Tibial artery (tissue), 4 donors: ENCODE results near the gene RGMB.

Experiments
- DNase-seq, 2 donors: peaks; one replicate each; pipeline ENCODE4 v3.0.0-alpha.2; 2019
- H3K27ac ChIP-seq, 2 donors: fragments of 200-600 bp; sonication (generic) in 1 of 2; 1 replicate in 1 of 2; 2 replicates in 1 of 2; pipeline ENCODE4 v1.5.1; 2018 to 2019; ENCODE audit warnings: mild to moderate bottlenecking in 1 of 2
- H3K27me3 ChIP-seq, 2 donors: fragments of 200-600 bp; sonication (generic) in 1 of 2; one replicate each; pipeline versions ENCODE4 v1.5.1 to v1.6.0; 2016 to 2019
- H3K36me3 ChIP-seq, 3 donors: fragments of 200-600 bp; sonication (generic) in 2 of 3; one replicate each; pipeline ENCODE4 v1.5.1; 2016 to 2019; ENCODE audit warnings: mild to moderate bottlenecking in 2 of 3
- H3K4me1 ChIP-seq, 4 donors: fragments of 200-600 bp; sonication (generic) in 2 of 4; 1 replicate in 3 of 4; 2 replicates in 1 of 4; pipeline ENCODE4 v1.5.1; 2016 to 2019
- H3K4me3 ChIP-seq, 2 donors: fragments of 200-600 bp; sonication (generic) in 1 of 2; 1 replicate in 1 of 2; 2 replicates in 1 of 2; pipeline ENCODE4 v1.5.1; 2018 to 2019; ENCODE audit warnings: mild to moderate bottlenecking in 2 of 2
- H3K9me3 ChIP-seq, 3 donors: fragments of 200-600 bp; sonication (generic) in 1 of 3; one replicate each; pipeline ENCODE4 v1.5.1; 2016 to 2019
- intact Hi-C: fragments of 100-400 bp; cut with DNase I; formaldehyde crosslinking; loops from one replicate; pipeline ENCODE4 v1.15.0; 2023; ENCODE audit warnings: low total_unique reads
- TF ChIP-seq, protein P1 (sequence below), 2 experiments: fragments of 200-600 bp in 1 of 2; fragments of 450-650 bp in 1 of 2; IDR thresholded peaks; one replicate each; pipeline ENCODE4 v1.5.1; 2017 to 2019; ENCODE audit warnings: antibody characterized with exemption in 2 of 2, mild to moderate bottlenecking in 1 of 2, moderate library complexity in 1 of 2

RGMB gene

GRCh38 chr5:98769959-98770208 lies 3.6 kb upstream of the RGMB start:
- DNase-seq = peak in 1 of 2 donors; percentile 67
- Histone ChIP-seq H3K27me3 (peaks cover 0 to under 1% of the 10 kb centered on the region in 2 donors), H3K27ac (peak overlapping the region; percentile 76 to 80), H3K4me1 (peaks cover 0 to 28% (median 18%) of the 10 kb centered on the region in 4 donors), H3K9me3 (no peaks in the 10 kb centered on the region), H3K4me3 (peak overlapping the region; percentile 62 to 73), H3K36me3 (no peaks in the 10 kb centered on the region)
- intact Hi-C loops = loop anchor here (5.0 kb wide), 1 partner anchor 1588 kb away; the partner anchor contains the start of gene RIOK2
- TF ChIP-seq, protein P1, sequence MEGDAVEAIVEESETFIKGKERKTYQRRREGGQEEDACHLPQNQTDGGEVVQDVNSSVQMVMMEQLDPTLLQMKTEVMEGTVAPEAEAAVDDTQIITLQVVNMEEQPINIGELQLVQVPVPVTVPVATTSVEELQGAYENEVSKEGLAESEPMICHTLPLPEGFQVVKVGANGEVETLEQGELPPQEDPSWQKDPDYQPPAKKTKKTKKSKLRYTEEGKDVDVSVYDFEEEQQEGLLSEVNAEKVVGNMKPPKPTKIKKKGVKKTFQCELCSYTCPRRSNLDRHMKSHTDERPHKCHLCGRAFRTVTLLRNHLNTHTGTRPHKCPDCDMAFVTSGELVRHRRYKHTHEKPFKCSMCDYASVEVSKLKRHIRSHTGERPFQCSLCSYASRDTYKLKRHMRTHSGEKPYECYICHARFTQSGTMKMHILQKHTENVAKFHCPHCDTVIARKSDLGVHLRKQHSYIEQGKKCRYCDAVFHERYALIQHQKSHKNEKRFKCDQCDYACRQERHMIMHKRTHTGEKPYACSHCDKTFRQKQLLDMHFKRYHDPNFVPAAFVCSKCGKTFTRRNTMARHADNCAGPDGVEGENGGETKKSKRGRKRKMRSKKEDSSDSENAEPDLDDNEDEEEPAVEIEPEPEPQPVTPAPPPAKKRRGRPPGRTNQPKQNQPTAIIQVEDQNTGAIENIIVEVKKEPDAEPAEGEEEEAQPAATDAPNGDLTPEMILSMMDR (IDR thresholded peaks at IDR 0.05) = no peak

DNA sequence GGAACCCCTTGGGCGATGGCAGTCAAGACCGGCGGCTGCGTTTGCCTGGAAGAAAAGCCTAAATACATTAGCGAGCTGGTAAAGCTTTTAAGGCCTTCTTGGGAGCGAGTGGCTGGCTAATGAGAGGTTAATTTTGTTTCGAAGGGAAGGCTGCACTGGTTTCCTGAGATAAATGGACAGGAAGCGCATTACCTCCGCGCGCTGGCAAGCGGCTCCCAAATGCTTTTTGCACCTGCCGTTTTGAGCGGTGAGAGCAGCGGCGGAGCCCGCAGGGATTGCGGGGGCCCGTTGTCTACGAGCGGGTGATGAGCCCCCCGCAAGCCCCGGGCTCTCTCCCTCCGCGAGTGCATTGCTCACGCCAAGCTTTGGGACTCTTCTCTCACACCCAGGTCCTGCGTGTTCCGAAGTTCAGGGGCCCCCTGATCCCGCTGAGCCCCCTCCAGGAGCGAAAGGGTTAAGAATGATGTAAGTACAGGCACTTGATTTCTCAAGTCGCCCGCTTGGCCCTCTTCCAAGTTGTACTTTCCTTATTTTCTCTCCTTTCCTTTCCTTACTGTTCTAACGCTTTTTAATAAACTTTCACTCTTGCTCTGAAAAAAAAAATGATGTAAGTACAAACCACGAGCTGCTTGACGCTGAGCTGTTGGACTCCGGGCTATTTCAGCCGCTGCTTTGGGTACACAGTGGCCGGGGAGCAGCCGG lies 3.1 kb upstream of the RGMB start:
- peaks cover 0 to 33% (median 21%) of the 10 kb centered on the region in 4 donors for H3K4me1 ChIP-seq
- TF ChIP-seq, protein P1 (IDR thresholded peaks at IDR 0.05) = no peak
- no peaks in the 10 kb centered on the region for H3K27me3 ChIP-seq
- H3K9me3 ChIP-seq = no peaks in the 10 kb centered on the region
- H3K36me3 ChIP-seq = no peaks in the 10 kb centered on the region
- H3K4me3 ChIP-seq = peak overlapping the region; percentile 62 to 73
- intact Hi-C loops = loop anchor here (5.0 kb wide), 1 partner anchor 1588 kb away; the partner anchor contains the start of gene RIOK2
- peak overlapping the region; percentile 76 to 80 for H3K27ac ChIP-seq
- peak; percentile 68 to 82 for DNase-seq

DNA sequence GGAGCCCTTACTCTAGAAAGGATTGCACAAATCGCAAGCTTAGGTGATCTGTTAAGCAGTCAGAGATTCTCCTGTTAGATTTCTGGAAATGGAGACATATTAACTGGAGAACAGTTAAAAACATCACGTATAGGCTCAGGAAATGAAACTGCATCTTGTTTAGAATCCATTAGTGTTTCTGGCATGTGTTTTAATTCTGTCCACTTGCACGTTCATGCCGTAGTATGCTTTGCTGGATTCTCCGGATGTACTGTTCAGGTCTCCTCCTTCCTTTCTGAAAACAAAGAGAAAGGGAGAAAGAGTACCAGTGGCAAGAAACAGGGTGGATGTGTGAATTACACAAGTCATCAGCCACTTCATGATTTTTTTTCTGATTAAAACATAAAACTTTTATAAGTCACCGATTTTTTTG lies 2.5 kb upstream of the RGMB start:
- no peaks in the 10 kb centered on the region for H3K36me3 ChIP-seq
- DNase-seq = no peak
- TF ChIP-seq, protein P1 (IDR thresholded peaks at IDR 0.05) = no peak
- H3K27ac ChIP-seq = peak overlapping the region; percentile 76 to 80
- H3K4me3 ChIP-seq = peak overlapping the region; percentile 62 to 73
- H3K4me1 ChIP-seq = peaks cover 0 to 39% (median 24%) of the 10 kb centered on the region in 4 donors
- H3K9me3 ChIP-seq = no peaks in the 10 kb centered on the region
- H3K27me3 ChIP-seq = no peaks in the 10 kb centered on the region
- intact Hi-C loops = loop anchor here (5.0 kb wide), 1 partner anchor 1589 kb away; the partner anchor contains the start of gene RIOK2

- Histone ChIP-seq H3K9me3 (no peaks in the 10 kb centered on the region), H3K36me3 (no peaks in the 10 kb centered on the region), H3K4me3 (peak overlapping the region; percentile 62 to 73), H3K27ac (peak overlapping the region; percentile 76 to 80), H3K4me1 (peaks cover 0 to 40% (median 26%) of the 10 kb centered on the region in 4 donors), H3K27me3 (no peaks in the 10 kb centered on the region)
- peak in 1 of 2 donors; percentile 66 for DNase-seq
- intact Hi-C loops = loop anchor here (5.0 kb wide), 1 partner anchor 1589 kb away; the partner anchor contains the start of gene RIOK2
- TF ChIP-seq, protein P1 (IDR thresholded peaks at IDR 0.05) = peak; percentile 84 to 95
These were observed 1.9 kb upstream of the RGMB start for GRCh38 chr5:98771382-98772109.

GRCh38 chr5:98772415-98773213 lies 849 bp upstream of the RGMB start:
- DNase-seq = peak; percentile 71 to 82
- H3K36me3 ChIP-seq = no peaks in the 10 kb centered on the region
- H3K9me3 ChIP-seq = no peaks in the 10 kb centered on the region
- TF ChIP-seq, protein P1 (IDR thresholded peaks at IDR 0.05) = no peak
- peak overlapping the region; percentile 65 to 71 for H3K4me3 ChIP-seq
- H3K27ac ChIP-seq = peak overlapping the region; percentile 85 to 90
- no peaks in the 10 kb centered on the region for H3K27me3 ChIP-seq
- peaks cover 0 to 39% (median 25%) of the 10 kb centered on the region in 4 donors for H3K4me1 ChIP-seq
- intact Hi-C loops = loop anchor here (5.0 kb wide), 1 partner anchor 1590 kb away; the partner anchor contains the start of gene RIOK2
